Fibroblast of lung (primary cell): ENCODE data around the gene KDM4D.

ENCODE experiments used
- CTCF ChIP-seq, 2 donors: IDR thresholded peaks in 1 of 2; conservative IDR thresholded peaks in 1 of 2; 1 replicate in 1 of 2; 2 replicates in 1 of 2; pipeline ENCODE4 v1.5.1; 2011 to 2012; ENCODE audit warnings: low read length in 2 of 2, control low read depth in 1 of 2, inconsistent platforms in 1 of 2, low read depth in 1 of 2, mild to moderate bottlenecking in 1 of 2
- EZH2 ChIP-seq: IDR thresholded peaks from 2 replicates; pipeline ENCODE4 v1.5.1; 2012; ENCODE audit warnings: low read length, control low read depth, mild to moderate bottlenecking; ENCODE audit errors: missing control alignments

- TF ChIP-seq CTCF (conservative IDR thresholded peaks at IDR 0.05 in 1 of 2, IDR thresholded peaks at IDR 0.05 in 1 of 2; ENCODE audit: low read depth in 1 of 2, low read length in 2 of 2): no peak
- no peak for TF ChIP-seq EZH2
Measured at GRCh38 chr11:95005642-95006041, 32.1 kb downstream of the KDM4D start.
